Activated CD4-positive, alpha-beta T cell treated with anti-CD3 and anti-CD28 coated beads for 24 hours (primary cell): ENCODE results near the gene UQCR11.

ENCODE experiments used
- DNase-seq, 2 donors: peaks; one replicate each; pipeline ENCODE4 v3.0.0-alpha.2; 2020; ENCODE audit warnings: low read depth in 2 of 2

The UQCR11 gene

GRCh38 chr19:1616875-1617274 is 11.6 kb upstream of the UQCR11 start:
- no peak for DNase-seq

- DNase-seq, result no peak
Measured at GRCh38 chr19:1616396-1616795, 11.1 kb upstream of the UQCR11 start.

GRCh38 chr19:1615156-1615765 is 10.0 kb upstream of the UQCR11 start:
- DNase-seq, result no peak

GRCh38 chr19:1613808-1614570 is 8.7 kb upstream of the UQCR11 start:
- DNase-seq, result no peak

GRCh38 chr19:1613146-1613545 is 7.9 kb upstream of the UQCR11 start:
- no peak for DNase-seq

- no peak for DNase-seq
Measured at GRCh38 chr19:1612114-1613086, 7.1 kb upstream of the UQCR11 start.

- DNase-seq, result no peak
Measured at GRCh38 chr19:1611353-1611752, 6.1 kb upstream of the UQCR11 start.

- no peak for DNase-seq
Measured at GRCh38 chr19:1610579-1610978, 5.3 kb upstream of the UQCR11 start.

GRCh38 chr19:1609680-1610474 is 4.6 kb upstream of the UQCR11 start:
- DNase-seq, result no peak

- no peak for DNase-seq
Measured at GRCh38 chr19:1609103-1609396, 3.8 kb upstream of the UQCR11 start.

- no peak for DNase-seq
Measured at GRCh38 chr19:1608359-1609102, 3.3 kb upstream of the UQCR11 start.

GRCh38 chr19:1606138-1606651 is 933 bp upstream of the UQCR11 start:
- DNase-seq, result no peak

- no peak for DNase-seq
Measured at GRCh38 chr19:1602091-1602707, 3.1 kb downstream of the UQCR11 start.

GRCh38 chr19:1601613-1602064 is 3.6 kb downstream of the UQCR11 start:
- no peak for DNase-seq

- DNase-seq, result no peak
Measured at GRCh38 chr19:1599460-1599846, 5.8 kb downstream of the UQCR11 start.

GRCh38 chr19:1598777-1599459 is 6.3 kb downstream of the UQCR11 start:
- DNase-seq, result no peak

GRCh38 chr19:1593501-1593772 is 11.8 kb downstream of the UQCR11 start:
- no peak for DNase-seq

- DNase-seq, result peak; percentile 81
Measured at GRCh38 chr19:1592755-1593500, 12.3 kb downstream of the UQCR11 start, which contains the start of gene MBD3. TSS of gene MBD3 (minus strand) at chr19:1592865. CDS start at chr19:1592631, 234 bp downstream.
